Body of pancreas (tissue), 4 donors: ENCODE results near the gene GIPC1.

Source experiments
- CTCF ChIP-seq, 7 experiments: fragments of 450-650 bp in 4 of 7; fragments of 200-600 bp in 3 of 7; sonication (generic) in 3 of 7; IDR thresholded peaks; one replicate each; pipeline ENCODE4 v1.5.1; 2016 to 2019; ENCODE audit warnings: antibody characterized with exemption in 7 of 7
- POLR2A ChIP-seq, 3 donors: fragments of 450-650 bp; IDR thresholded peaks; one replicate each; pipeline ENCODE4 v1.6.1; 2016; ENCODE audit warnings: antibody characterized with exemption in 3 of 3, mild to moderate bottlenecking in 2 of 3

DNA sequence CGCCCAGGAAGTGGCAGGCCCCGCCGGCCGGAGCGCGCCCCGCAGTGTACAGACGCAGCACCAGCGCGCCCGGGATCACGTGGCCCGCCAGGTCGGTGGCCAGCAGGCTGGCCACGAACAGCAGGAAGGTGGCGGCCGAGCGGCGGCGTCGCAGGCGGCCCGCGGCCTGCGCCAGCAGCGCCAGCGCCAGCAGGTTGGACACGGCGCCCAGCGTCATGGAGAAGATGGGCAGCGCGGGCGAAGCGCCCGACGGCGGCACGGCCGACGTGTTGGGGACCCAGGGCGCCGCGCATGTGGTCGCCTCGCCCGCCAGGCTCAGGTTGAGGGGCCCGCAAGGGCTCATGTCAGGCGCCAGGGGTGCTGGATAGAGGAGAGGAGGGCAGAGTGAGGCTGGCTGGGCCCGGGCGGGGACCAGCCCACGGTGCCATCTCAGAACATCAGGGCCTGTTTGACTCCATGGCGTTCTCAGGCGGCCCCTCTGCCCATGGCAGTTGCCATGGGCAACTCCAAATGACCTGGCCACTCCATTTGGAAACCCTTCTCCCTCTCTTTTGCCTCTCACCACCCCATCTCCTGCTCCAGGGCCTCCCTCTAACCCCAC lies 21.8 kb downstream of the GIPC1 start:
- TF ChIP-seq CTCF (IDR thresholded peaks at IDR 0.05) = no peak
- TF ChIP-seq POLR2A (IDR thresholded peaks at IDR 0.05) = no peak
